ENCODE data around the gene PCDHGC4.

Gene PCDHGC4

GRCh38 chr5:141512390-141512910 lies 27.6 kb downstream of the PCDHGC4 start:
- DNase-seq (ENCODE audit: low read depth, low spot score) = peak; percentile 94

GRCh38 chr5:141512911-141513626 lies 28.2 kb downstream of the PCDHGC4 start:
- peak; percentile 62 for DNase-seq (ENCODE audit: low read depth, low spot score)

- DNase-seq (ENCODE audit: low read depth, low spot score) = no peak
Observed at GRCh38 chr5:141513627-141514329, 28.9 kb downstream of the PCDHGC4 start.

- DNase-seq (ENCODE audit: low read depth, low spot score) = peak; percentile 97
Observed at GRCh38 chr5:141514330-141515133, 29.7 kb downstream of the PCDHGC4 start.

GRCh38 chr5:141515141-141515540 lies 30.3 kb downstream of the PCDHGC4 start:
- no peak for DNase-seq (ENCODE audit: low read depth, low spot score)

GRCh38 chr5:141515946-141516671 lies 31.3 kb downstream of the PCDHGC4 start:
- DNase-seq (ENCODE audit: low read depth, low spot score) = no peak

- peak; percentile 58 for DNase-seq (ENCODE audit: low read depth, low spot score)
Observed at GRCh38 chr5:141516672-141517025, 31.8 kb downstream of the PCDHGC4 start.

GRCh38 chr5:141517312-141517711 lies 32.5 kb downstream of the PCDHGC4 start:
- no peak for DNase-seq (ENCODE audit: low read depth, low spot score)

- DNase-seq (ENCODE audit: low read depth, low spot score) = no peak
Observed at GRCh38 chr5:141517880-141518617, 33.2 kb downstream of the PCDHGC4 start.

- DNase-seq (ENCODE audit: low read depth, low spot score) = no peak
Observed at GRCh38 chr5:141518618-141519015, 33.8 kb downstream of the PCDHGC4 start.

GRCh38 chr5:141519605-141520565 lies 35.1 kb downstream of the PCDHGC4 start:
- DNase-seq (ENCODE audit: low read depth, low spot score) = no peak

- no peak for DNase-seq (ENCODE audit: low read depth, low spot score)
Observed at GRCh38 chr5:141521244-141521781, 36.5 kb downstream of the PCDHGC4 start.

- no peak for DNase-seq (ENCODE audit: low read depth, low spot score)
Observed at GRCh38 chr5:141522301-141522700, 37.5 kb downstream of the PCDHGC4 start.

- no peak for DNase-seq (ENCODE audit: low read depth, low spot score)
Observed at GRCh38 chr5:141523991-141524390, 39.2 kb downstream of the PCDHGC4 start.

- DNase-seq (ENCODE audit: low read depth, low spot score) = peak; percentile 100
Observed at GRCh38 chr5:141524604-141525597, 40.1 kb downstream of the PCDHGC4 start.

- DNase-seq (ENCODE audit: low read depth, low spot score) = no peak
Observed at GRCh38 chr5:141525653-141526052, 40.8 kb downstream of the PCDHGC4 start.

- DNase-seq (ENCODE audit: low read depth, low spot score) = no peak
Observed at GRCh38 chr5:141527426-141527825, 42.6 kb downstream of the PCDHGC4 start.

Measured in ELF-1 (cell line).